GM19043 (cell line): Measurements from ENCODE around the gene KRTAP13-3.

Source experiments
- ATAC-seq: cut with Tn5 transposase; IDR thresholded peaks from one replicate; pipeline ENCODE4 v1.9.1; 2021; ENCODE audit warnings: low read depth; ENCODE audit not compliant: unreplicated experiment

KRTAP13-3 gene

GRCh38 chr21:30425826-30426225, at the start of gene KRTAP13-3:
Gene KRTAP13-3, minus strand, starts transcription at chr21:30425926. Its CDS starts 14 bp downstream, at chr21:30425912.
- no peak for ATAC-seq

GRCh38 chr21:30468900-30469714, 43.4 kb upstream of the KRTAP13-3 start:
- ATAC-seq: no peak

- no peak for ATAC-seq
These were observed 38.0 kb upstream of the KRTAP13-3 start for GRCh38 chr21:30463713-30464112.

GRCh38 chr21:30448514-30448913, 22.8 kb upstream of the KRTAP13-3 start:
- ATAC-seq: no peak

- ATAC-seq: no peak
These were observed 21.3 kb upstream of the KRTAP13-3 start for GRCh38 chr21:30447056-30447455.

GRCh38 chr21:30444204-30444603, 18.5 kb upstream of the KRTAP13-3 start:
- no peak for ATAC-seq

GRCh38 chr21:30443226-30443625, 17.5 kb upstream of the KRTAP13-3 start:
- no peak for ATAC-seq

- ATAC-seq: no peak
These were observed 14.2 kb upstream of the KRTAP13-3 start, which contains the start of gene KRTAP15-1 for GRCh38 chr21:30439975-30440374. Gene KRTAP15-1, plus strand, starts transcription at chr21:30440275. Its CDS starts 53 bp downstream, at chr21:30440328.

- no peak for ATAC-seq
These were observed 11.4 kb upstream of the KRTAP13-3 start for GRCh38 chr21:30437010-30437565.

GRCh38 chr21:30434033-30434631, 8.4 kb upstream of the KRTAP13-3 start:
- no peak for ATAC-seq

- no peak for ATAC-seq
These were observed 4.5 kb upstream of the KRTAP13-3 start, which contains the start of gene KRTAP13-4 for GRCh38 chr21:30430170-30430655. Gene KRTAP13-4, plus strand, starts transcription at chr21:30430220. Its CDS starts 56 bp downstream, at chr21:30430276.

GRCh38 chr21:30426731-30427130, 1.0 kb upstream of the KRTAP13-3 start:
- ATAC-seq: no peak

- no peak for ATAC-seq
These were observed 9.7 kb downstream of the KRTAP13-3 start for GRCh38 chr21:30415993-30416392.

- no peak for ATAC-seq
These were observed 16.8 kb downstream of the KRTAP13-3 start for GRCh38 chr21:30408782-30409494.

- no peak for ATAC-seq
These were observed 30.0 kb downstream of the KRTAP13-3 start, which contains the start of gene KRTAP13-1 for GRCh38 chr21:30395731-30396130. Gene KRTAP13-1, plus strand, starts transcription at chr21:30396031. Its CDS starts 56 bp downstream, at chr21:30396087.

- ATAC-seq: no peak
These were observed 34.2 kb downstream of the KRTAP13-3 start for GRCh38 chr21:30391492-30392025.

- no peak for ATAC-seq
These were observed 43.5 kb downstream of the KRTAP13-3 start for GRCh38 chr21:30382201-30382600.
